Right lobe of liver (tissue), 6 donors: ENCODE data around the gene CYTIP. TPM values are rescaled to one million over a fixed set of nuclear protein-coding genes. Genes with fewer than 3 reads are reported as not detected.
A peak's percentile ranks its signal among the peaks of the same experiment; 100 is the strongest.

Experiments used
- ATAC-seq, 4 donors: fragments of 200-7000 bp; cut with Tn5 transposase; one replicate each; pipeline ENCODE4 v1.9.1; 2020; ENCODE audit warnings: mild to moderate bottlenecking in 4 of 4, moderate library complexity in 4 of 4
- DNase-seq, 3 donors: peaks; one replicate each; pipeline ENCODE4 v3.0.0-alpha.2; 2020
- H3K27ac ChIP-seq, 3 donors: fragments of 200-600 bp; one replicate each; pipeline ENCODE4 v1.8.0; 2022
- H3K27me3 ChIP-seq, 2 donors: fragments of 200-600 bp; one replicate each; pipeline ENCODE4 v1.8.0; 2022
- H3K36me3 ChIP-seq, 4 donors: fragments of 200-600 bp; sonication (generic) in 1 of 4; one replicate each; pipeline versions ENCODE4 v1.5.1 to v1.8.0; 2017 to 2022; ENCODE audit warnings: control low read depth in 1 of 4
- H3K4me1 ChIP-seq, 4 donors: fragments of 200-600 bp; sonication (generic) in 1 of 4; one replicate each; pipeline versions ENCODE4 v1.5.1 to v1.8.0; 2017 to 2022; ENCODE audit warnings: control low read depth in 1 of 4
- H3K4me3 ChIP-seq, 3 donors: fragments of 200-600 bp; one replicate each; pipeline ENCODE4 v1.8.0; 2022
- H3K9me3 ChIP-seq, 4 donors: fragments of 200-600 bp; sonication (generic) in 1 of 4; one replicate each; pipeline versions ENCODE4 v1.5.1 to v1.8.0; 2017 to 2022; ENCODE audit warnings: control low read depth in 1 of 4
- POLR2A ChIP-seq: fragments of 450-650 bp; IDR thresholded peaks from one replicate; pipeline ENCODE4 v1.6.1; 2017; ENCODE audit warnings: antibody characterized with exemption, mild to moderate bottlenecking
- WGBS: methylation state at CpG from one replicate; pipeline ENCODE4 v1.1.6; 2018; ENCODE audit warnings: low coverage, low lambda C conversion rate; ENCODE audit not compliant: insufficient coverage; ENCODE audit errors: missing lambda C conversion rate; 5-methylcytosine and 5-hydroxymethylcytosine counted together
- intact Hi-C, 2 donors: fragments of 100-400 bp; cut with DNase I; formaldehyde crosslinking; loops; one replicate each; pipeline versions ENCODE4 v1.11.2 to v1.14.1; 2022
- total RNA-seq, 6 experiments: library from RNA; depleted of rRNA in 2 of 6; stranded (reverse); fragments of >200 nt in 2 of 6; fragmentation: NEBNext Ultra II Directional in 3 of 6; extraction: Animal tissue kit (Norgen Biotek cat#: 25700) in 3 of 6; gene quantifications; one replicate each; pipeline versions ENCODE4 v1.1.0 to v1.2.4, GENCODE V29; 2016 to 2023
- TF ChIP-seq, protein P1 (sequence below), 4 donors: fragments of 200-600 bp in 3 of 4; fragments of 450-650 bp in 1 of 4; IDR thresholded peaks; one replicate each; pipeline versions ENCODE4 v1.5.1 to v1.8.0; 2016 to 2022; ENCODE audit warnings: antibody characterized with exemption in 4 of 4, mild to moderate bottlenecking in 2 of 4
- donor health status: DM: no; HTN: yes; CAD: no.
- donor health status: DM: no; HTN: no; CAD: no.
- donor health status: DM: no; HTN: no; CAD: no.
- donor health status: DM: no; HTN: yes; CAD: no.
- donor health status: DM: no; HTN: yes; CAD: no.

CYTIP gene
- total RNA-seq, 6 experiments from 2014 or later = 1.1 to 6.0 (median 2.9) TPM

DNA sequence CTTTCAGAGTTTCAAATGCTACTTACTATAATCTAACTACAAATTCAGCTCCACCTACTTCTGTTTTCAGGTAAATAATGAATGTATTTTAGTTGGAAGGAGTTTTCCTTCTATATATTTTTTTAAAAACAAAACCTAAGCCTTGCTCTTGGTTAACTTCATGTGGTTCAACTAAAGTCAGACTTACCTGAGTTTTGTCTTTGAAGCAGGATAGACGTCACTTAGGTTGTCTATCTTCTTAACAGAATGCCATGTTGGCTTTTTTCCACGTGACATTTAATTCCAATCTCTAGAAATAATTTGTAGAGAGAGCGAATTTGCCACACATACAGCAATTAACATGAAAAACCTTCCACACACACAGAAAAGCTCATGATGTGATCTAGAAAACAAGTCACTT, 43.9 kb upstream of the CYTIP start:
- TF ChIP-seq, protein P1, sequence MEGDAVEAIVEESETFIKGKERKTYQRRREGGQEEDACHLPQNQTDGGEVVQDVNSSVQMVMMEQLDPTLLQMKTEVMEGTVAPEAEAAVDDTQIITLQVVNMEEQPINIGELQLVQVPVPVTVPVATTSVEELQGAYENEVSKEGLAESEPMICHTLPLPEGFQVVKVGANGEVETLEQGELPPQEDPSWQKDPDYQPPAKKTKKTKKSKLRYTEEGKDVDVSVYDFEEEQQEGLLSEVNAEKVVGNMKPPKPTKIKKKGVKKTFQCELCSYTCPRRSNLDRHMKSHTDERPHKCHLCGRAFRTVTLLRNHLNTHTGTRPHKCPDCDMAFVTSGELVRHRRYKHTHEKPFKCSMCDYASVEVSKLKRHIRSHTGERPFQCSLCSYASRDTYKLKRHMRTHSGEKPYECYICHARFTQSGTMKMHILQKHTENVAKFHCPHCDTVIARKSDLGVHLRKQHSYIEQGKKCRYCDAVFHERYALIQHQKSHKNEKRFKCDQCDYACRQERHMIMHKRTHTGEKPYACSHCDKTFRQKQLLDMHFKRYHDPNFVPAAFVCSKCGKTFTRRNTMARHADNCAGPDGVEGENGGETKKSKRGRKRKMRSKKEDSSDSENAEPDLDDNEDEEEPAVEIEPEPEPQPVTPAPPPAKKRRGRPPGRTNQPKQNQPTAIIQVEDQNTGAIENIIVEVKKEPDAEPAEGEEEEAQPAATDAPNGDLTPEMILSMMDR (IDR thresholded peaks at IDR 0.05) = no peak
- no peak for TF ChIP-seq POLR2A
- intact Hi-C loops = no loop called here
- ATAC-seq (no peak), DNase-seq (no peak)
- no peaks in the 10 kb centered on the region for H3K27me3 ChIP-seq
- no peak overlapping the region for H3K27ac ChIP-seq
- no peak overlapping the region for H3K4me3 ChIP-seq
- H3K4me1 ChIP-seq = peaks cover 0 to 18% (median 5%) of the 10 kb centered on the region in 4 donors
- H3K36me3 ChIP-seq = no peaks in the 10 kb centered on the region
- H3K9me3 ChIP-seq = no peaks in the 10 kb centered on the region
- WGBS = 91% methylated on average over 3 of the region's 3 CpGs

DNA sequence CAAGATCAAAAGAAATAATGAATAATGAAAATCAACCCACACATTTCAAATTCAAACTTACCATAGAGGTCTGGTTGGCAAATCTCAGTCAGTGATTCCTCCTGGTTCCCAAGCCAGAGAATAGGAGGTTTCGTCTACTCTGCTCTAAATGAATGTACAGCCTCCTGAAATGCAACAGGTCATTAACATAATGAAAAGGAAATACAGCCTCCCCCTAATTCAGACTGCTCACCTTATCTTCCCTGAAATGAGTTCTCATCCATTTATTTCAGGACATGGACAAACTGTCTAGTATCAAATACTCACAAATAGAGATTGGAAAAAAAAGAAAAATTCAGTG, 43.4 kb upstream of the CYTIP start:
- WGBS = 80% methylated on average over 1 of the region's 1 CpG
- TF ChIP-seq, protein P1 (IDR thresholded peaks at IDR 0.05) = no peak
- no peak for TF ChIP-seq POLR2A
- no peaks in the 10 kb centered on the region for H3K27me3 ChIP-seq
- H3K36me3 ChIP-seq = no peaks in the 10 kb centered on the region
- H3K27ac ChIP-seq = no peak overlapping the region
- DNase-seq (no peak), ATAC-seq (no peak)
- intact Hi-C loops = no loop called here
- no peaks in the 10 kb centered on the region for H3K9me3 ChIP-seq
- H3K4me1 ChIP-seq = peaks cover 0 to 18% (median 5%) of the 10 kb centered on the region in 4 donors
- H3K4me3 ChIP-seq = no peak overlapping the region

DNA sequence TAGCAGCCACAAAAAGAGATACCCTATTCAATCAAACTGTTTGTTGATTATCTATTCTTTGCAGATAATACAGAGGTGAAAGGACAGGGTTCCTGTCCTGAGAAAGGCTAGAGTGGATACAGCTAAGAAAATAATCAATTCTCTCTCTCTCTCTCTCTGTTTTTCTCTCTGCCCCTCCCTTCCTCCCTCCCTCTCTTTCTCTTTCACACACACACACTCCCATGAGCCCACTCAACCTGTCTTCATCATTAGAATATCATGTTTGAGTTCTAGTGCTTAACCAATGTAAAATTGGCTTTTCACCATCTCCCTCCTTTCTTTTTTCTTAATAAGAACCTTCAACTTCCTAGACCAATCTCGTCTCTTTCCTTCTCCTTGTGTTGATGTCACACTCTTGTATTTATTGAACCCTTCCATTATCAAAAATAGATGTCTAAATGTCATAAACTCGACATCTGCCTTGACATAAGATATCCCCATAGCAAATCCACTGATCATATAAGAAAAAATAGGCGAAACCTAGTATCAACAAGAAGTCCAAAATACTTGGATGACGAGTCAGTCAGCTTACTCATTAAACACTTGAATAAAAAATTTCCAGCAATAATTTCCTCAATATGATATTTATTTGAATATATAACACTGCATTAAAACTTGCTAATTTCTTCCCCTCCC, 42.8 kb upstream of the CYTIP start:
- intact Hi-C loops = no loop called here
- peaks cover 0 to 18% (median 5%) of the 10 kb centered on the region in 4 donors for H3K4me1 ChIP-seq
- no peaks in the 10 kb centered on the region for H3K36me3 ChIP-seq
- no peaks in the 10 kb centered on the region for H3K27me3 ChIP-seq
- DNase-seq = no peak
- no peaks in the 10 kb centered on the region for H3K9me3 ChIP-seq
- no peak for ATAC-seq
- WGBS = 79% methylated on average over 4 of the region's 4 CpGs
- no peak overlapping the region for H3K4me3 ChIP-seq
- TF ChIP-seq POLR2A = no peak
- TF ChIP-seq, protein P1 (IDR thresholded peaks at IDR 0.05) = no peak
- H3K27ac ChIP-seq = no peak overlapping the region

DNA sequence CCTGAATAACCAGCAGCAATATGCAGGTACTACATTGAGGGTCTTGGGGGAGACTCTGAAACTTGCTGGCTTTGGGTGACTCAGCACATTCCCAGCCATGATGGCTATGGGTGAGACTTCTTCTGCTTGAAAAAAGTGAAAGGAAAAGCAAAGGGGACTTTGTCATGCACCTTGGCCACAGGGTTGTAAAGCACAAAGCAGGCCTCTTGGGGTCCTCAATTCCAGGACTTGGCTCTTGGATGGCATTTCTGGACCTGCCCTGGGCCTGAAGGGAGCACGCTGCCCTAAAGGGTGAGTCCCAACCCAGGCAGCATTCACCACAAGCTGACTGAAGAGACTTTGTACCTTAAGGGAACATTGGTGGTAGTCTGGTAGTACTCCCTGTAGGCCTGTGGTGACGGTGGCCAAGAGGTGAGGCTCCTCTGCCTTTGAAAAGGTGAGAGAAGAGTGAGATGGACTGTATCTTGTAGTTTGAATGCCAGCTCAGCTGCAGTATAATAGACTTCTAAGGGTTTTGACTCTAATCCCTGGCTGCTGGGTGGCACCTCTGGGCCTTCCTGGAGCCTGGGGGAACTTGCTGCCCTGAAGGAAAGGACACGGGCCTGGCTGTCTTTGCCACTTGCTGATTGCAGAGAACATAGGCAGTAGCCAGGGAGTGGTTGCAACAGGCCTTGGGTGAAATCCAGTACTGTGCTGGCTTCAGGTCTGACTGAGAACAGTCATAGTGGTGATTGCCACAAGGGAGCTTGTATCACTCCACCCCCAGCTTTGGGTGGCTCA, 36.5 kb upstream of the CYTIP start:
- Histone ChIP-seq H3K4me3 (no peak overlapping the region), H3K4me1 (peaks cover 0 to 11% (median 5%) of the 10 kb centered on the region in 4 donors), H3K27me3 (no peaks in the 10 kb centered on the region), H3K9me3 (no peaks in the 10 kb centered on the region), H3K36me3 (no peaks in the 10 kb centered on the region), H3K27ac (peak overlapping the region in 1 of 3 donors; percentile 54)
- peak; percentile 98 to 99 (median 99) for ATAC-seq
- peak; percentile 66 to 94 (median 89) for DNase-seq
- intact Hi-C loops = no loop called here
- 83% methylated on average over 1 of the region's 3 CpGs for WGBS
- TF ChIP-seq, protein P1 (IDR thresholded peaks at IDR 0.05) = no peak
- no peak for TF ChIP-seq POLR2A
